ENCODE data around the gene LHX8. TPM values are rescaled to one million over a fixed set of nuclear protein-coding genes. Genes with fewer than 3 reads are reported as not detected.

Gene LHX8
- polyA plus RNA-seq, 1 experiment: not detected

GRCh38 chr1:75124510-75124909 lies 9.7 kb upstream of the LHX8 start:
- H3K9me3 ChIP-seq (ENCODE audit: control insufficient read depth, insufficient read depth, low read length): peaks cover 11% of the 10 kb centered on the region; the same call in 1 of the 2 replicates
- POLR2A ChIA-PET: no interaction called here
- CTCF ChIA-PET: no interaction called here
- H3K27ac ChIP-seq (ENCODE audit: low read depth, low read length): no peak overlapping the region
- H3K4me3 ChIP-seq (ENCODE audit: low read depth, low read length): no peak overlapping the region
- TF ChIP-seq, protein P1, sequence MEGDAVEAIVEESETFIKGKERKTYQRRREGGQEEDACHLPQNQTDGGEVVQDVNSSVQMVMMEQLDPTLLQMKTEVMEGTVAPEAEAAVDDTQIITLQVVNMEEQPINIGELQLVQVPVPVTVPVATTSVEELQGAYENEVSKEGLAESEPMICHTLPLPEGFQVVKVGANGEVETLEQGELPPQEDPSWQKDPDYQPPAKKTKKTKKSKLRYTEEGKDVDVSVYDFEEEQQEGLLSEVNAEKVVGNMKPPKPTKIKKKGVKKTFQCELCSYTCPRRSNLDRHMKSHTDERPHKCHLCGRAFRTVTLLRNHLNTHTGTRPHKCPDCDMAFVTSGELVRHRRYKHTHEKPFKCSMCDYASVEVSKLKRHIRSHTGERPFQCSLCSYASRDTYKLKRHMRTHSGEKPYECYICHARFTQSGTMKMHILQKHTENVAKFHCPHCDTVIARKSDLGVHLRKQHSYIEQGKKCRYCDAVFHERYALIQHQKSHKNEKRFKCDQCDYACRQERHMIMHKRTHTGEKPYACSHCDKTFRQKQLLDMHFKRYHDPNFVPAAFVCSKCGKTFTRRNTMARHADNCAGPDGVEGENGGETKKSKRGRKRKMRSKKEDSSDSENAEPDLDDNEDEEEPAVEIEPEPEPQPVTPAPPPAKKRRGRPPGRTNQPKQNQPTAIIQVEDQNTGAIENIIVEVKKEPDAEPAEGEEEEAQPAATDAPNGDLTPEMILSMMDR (IDR thresholded peaks at IDR 0.05; ENCODE audit: low read depth, low read length): no peak
- peaks cover 40% of the 10 kb centered on the region for H3K27me3 ChIP-seq (ENCODE audit: control insufficient read depth, insufficient read depth, low read length)
- no peak for DNase-seq (ENCODE audit: low read depth, low spot score)

- H3K4me3 ChIP-seq (ENCODE audit: low read depth, low read length): no peak overlapping the region
- peaks cover 11% of the 10 kb centered on the region; the same call in 1 of the 2 replicates for H3K9me3 ChIP-seq (ENCODE audit: control insufficient read depth, insufficient read depth, low read length)
- no peak for DNase-seq (ENCODE audit: low read depth, low spot score)
- peaks cover 47% of the 10 kb centered on the region for H3K27me3 ChIP-seq (ENCODE audit: control insufficient read depth, insufficient read depth, low read length)
- ChIA-PET CTCF (no interaction called here), POLR2A (no interaction called here)
- TF ChIP-seq, protein P1 (IDR thresholded peaks at IDR 0.05; ENCODE audit: low read depth, low read length): no peak
- H3K27ac ChIP-seq (ENCODE audit: low read depth, low read length): no peak overlapping the region
Observed at GRCh38 chr1:75125161-75125726, 8.9 kb upstream of the LHX8 start.

GRCh38 chr1:75126611-75127101 lies 7.5 kb upstream of the LHX8 start:
- CTCF ChIA-PET: no interaction called here
- Histone ChIP-seq H3K9me3 (ENCODE audit: control insufficient read depth, insufficient read depth, low read length) (peaks cover 11% of the 10 kb centered on the region; the same call in 1 of the 2 replicates), H3K4me3 (ENCODE audit: low read depth, low read length) (no peak overlapping the region), H3K27me3 (ENCODE audit: control insufficient read depth, insufficient read depth, low read length) (peaks cover 61% of the 10 kb centered on the region), H3K27ac (ENCODE audit: low read depth, low read length) (no peak overlapping the region)
- DNase-seq (ENCODE audit: low read depth, low spot score): no peak
- POLR2A ChIA-PET: no interaction called here
- TF ChIP-seq, protein P1 (IDR thresholded peaks at IDR 0.05; ENCODE audit: low read depth, low read length): no peak

DNA sequence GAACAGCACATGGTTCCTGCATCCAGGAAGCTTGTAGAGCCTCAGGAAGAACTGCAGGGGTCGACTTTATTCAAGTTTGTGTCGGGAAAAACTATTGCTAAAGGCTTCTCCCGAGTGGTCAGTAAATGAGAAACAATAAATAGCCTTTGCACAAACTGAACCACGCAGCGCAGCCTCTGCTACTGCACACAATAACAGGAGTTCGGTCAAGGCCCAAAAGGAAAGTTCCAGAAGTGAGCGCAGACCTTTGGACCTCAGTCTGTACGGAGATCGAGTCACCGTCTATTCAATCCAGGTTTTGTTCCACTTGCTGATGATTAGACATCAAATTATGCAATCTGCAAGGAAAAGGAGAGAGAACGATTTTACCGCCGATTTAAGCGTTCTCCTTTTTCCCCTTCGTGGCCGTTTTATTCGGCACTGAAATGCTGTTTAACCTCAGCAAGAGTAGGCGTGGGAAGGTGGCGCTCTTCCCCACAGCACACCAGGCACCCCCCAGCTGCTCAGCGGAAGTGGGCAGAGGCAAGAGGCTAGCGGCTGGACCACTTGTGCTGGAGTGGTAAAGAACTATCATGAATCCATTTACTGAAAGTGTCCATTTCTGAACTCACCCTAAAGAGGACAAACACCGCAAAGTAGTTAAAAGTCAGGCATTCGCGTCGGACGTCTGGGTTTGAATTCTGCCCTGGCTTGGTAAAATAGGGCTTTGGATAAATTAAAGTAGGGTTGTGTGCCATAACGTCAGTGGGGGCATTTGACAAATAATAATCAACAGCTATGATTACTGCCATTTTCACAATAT lies 6.1 kb upstream of the LHX8 start:
- TF ChIP-seq, protein P1 (IDR thresholded peaks at IDR 0.05; ENCODE audit: low read depth, low read length): no peak
- Histone ChIP-seq H3K27ac (ENCODE audit: low read depth, low read length) (no peak overlapping the region), H3K9me3 (ENCODE audit: control insufficient read depth, insufficient read depth, low read length) (peaks cover 11% of the 10 kb centered on the region; the same call in 1 of the 2 replicates), H3K4me3 (ENCODE audit: low read depth, low read length) (no peak overlapping the region), H3K27me3 (ENCODE audit: control insufficient read depth, insufficient read depth, low read length) (peaks cover 76% of the 10 kb centered on the region)
- CTCF ChIA-PET: no interaction called here
- no peak for DNase-seq (ENCODE audit: low read depth, low spot score)
- POLR2A ChIA-PET: no interaction called here

- ChIA-PET CTCF (no interaction called here), POLR2A (no interaction called here)
- Histone ChIP-seq H3K4me3 (ENCODE audit: low read depth, low read length) (no peak overlapping the region), H3K27ac (ENCODE audit: low read depth, low read length) (no peak overlapping the region), H3K9me3 (ENCODE audit: control insufficient read depth, insufficient read depth, low read length) (peaks cover 8% of the 10 kb centered on the region; the same call in 1 of the 2 replicates), H3K27me3 (ENCODE audit: control insufficient read depth, insufficient read depth, low read length) (peaks cover 89% of the 10 kb centered on the region)
- no peak for DNase-seq (ENCODE audit: low read depth, low spot score)
- TF ChIP-seq, protein P1 (IDR thresholded peaks at IDR 0.05; ENCODE audit: low read depth, low read length): no peak
Observed at GRCh38 chr1:75129660-75129982, 4.6 kb upstream of the LHX8 start.

Measured in AG04450 (cell line).